ENCODE data around the gene NOTCH2. TPM values are rescaled to one million over a fixed set of nuclear protein-coding genes. Genes with fewer than 3 reads are reported as not detected.

Gene NOTCH2
- total and polyA plus RNA-seq, 2 donors (not counting 1 experiment from before 2014, with no cell fraction given): 32.1 to 184 TPM

DNA sequence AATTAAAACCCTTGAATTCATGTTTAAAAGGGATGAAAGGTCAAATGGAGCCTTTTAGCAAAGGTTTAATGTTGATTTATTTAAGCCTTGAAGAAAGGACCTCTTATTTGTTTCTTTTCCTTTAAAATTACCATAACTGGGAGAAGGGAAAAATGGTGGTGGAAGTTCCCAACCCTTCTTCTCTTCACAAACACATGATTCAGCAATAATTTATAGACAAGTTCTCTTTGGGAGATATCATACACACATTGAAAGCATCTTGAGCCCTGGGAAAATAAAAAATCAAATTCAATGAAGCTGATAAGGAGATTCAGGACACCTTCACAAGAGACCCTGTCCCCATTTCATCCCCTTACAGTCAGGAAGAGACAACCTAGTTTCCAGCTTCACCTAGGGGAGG is 182.0 kb downstream of the NOTCH2 start:
- Histone ChIP-seq H3K79me2 (ENCODE audit: control insufficient read depth, insufficient read depth, low read length) (no peaks in the 10 kb centered on the region), H3K4me1 (ENCODE audit: control insufficient read depth in 2 of 2, insufficient read depth in 2 of 2, low read length in 2 of 2) (no peaks in the 10 kb centered on the region), H3K27ac (ENCODE audit: low read length in 2 of 2) (no peak overlapping the region), H2AFZ (ENCODE audit: insufficient read depth, low read depth, low read length, poor library complexity, severe bottlenecking) (no peak overlapping the region), H3K4me3 (ENCODE audit: control extremely low read depth in 1 of 5, extremely low read depth in 1 of 5, insufficient read depth in 1 of 5, low read depth in 2 of 5, low read length in 4 of 5) (no peak overlapping the region), H4K20me1 (ENCODE audit: control insufficient read depth, insufficient read depth, low read length, poor library complexity, severe bottlenecking) (no peaks in the 10 kb centered on the region), H3K36me3 (replicated peaks in 1 of 2; ENCODE audit: control extremely low read depth in 1 of 2, control insufficient read depth in 1 of 2, extremely low read depth in 1 of 2, insufficient read depth in 2 of 2, low read length in 1 of 2) (no peaks in the 10 kb centered on the region), H3K27me3 (replicated peaks in 1 of 4; ENCODE audit: control extremely low read depth in 1 of 4, control insufficient read depth in 3 of 4, insufficient read depth in 4 of 4, low read length in 3 of 4) (peaks cover 0 to 10% (median 7%) of the 10 kb centered on the region in 4 experiments), H3K4me2 (replicated peaks; ENCODE audit: low read depth, low read length, poor library complexity, severe bottlenecking) (no peak overlapping the region), H3K9me3 (ENCODE audit: control extremely low read depth in 1 of 3, control insufficient read depth in 2 of 3, insufficient read depth in 1 of 3, low read length in 2 of 3) (peaks cover 4 to 8% (median 5%) of the 10 kb centered on the region in 3 donors), H3K9ac (ENCODE audit: low read length) (no peak overlapping the region)
- ATAC-seq (ENCODE audit: low read depth) (no peak), DNase-seq (no peak)
- Mint-ChIP-seq H3K4me3 (no peak overlapping the region), H3K9me3 (ENCODE audit: insufficient read depth) (peaks cover 10% of the 10 kb centered on the region), H3K27me3 (peaks cover 35% of the 10 kb centered on the region), H3K4me1 (no peaks in the 10 kb centered on the region), H3K27ac (no peak overlapping the region)
- CTCF ChIA-PET: interaction anchor here (0.7 to 0.8 kb wide), 2 partner anchors 14 to 15 kb away, joined by 3 read pairs; no protein-coding TSS in a partner anchor
- intact Hi-C loops (cut with micrococcal nuclease): no loop called here
- POLR2A ChIA-PET: no interaction called here
- no peak for TF ChIP-seq EZH2 (IDR thresholded peaks at IDR 0.05; ENCODE audit: borderline replicate concordance, insufficient read depth, low read depth, low read length, poor library complexity, severe bottlenecking)

DNA sequence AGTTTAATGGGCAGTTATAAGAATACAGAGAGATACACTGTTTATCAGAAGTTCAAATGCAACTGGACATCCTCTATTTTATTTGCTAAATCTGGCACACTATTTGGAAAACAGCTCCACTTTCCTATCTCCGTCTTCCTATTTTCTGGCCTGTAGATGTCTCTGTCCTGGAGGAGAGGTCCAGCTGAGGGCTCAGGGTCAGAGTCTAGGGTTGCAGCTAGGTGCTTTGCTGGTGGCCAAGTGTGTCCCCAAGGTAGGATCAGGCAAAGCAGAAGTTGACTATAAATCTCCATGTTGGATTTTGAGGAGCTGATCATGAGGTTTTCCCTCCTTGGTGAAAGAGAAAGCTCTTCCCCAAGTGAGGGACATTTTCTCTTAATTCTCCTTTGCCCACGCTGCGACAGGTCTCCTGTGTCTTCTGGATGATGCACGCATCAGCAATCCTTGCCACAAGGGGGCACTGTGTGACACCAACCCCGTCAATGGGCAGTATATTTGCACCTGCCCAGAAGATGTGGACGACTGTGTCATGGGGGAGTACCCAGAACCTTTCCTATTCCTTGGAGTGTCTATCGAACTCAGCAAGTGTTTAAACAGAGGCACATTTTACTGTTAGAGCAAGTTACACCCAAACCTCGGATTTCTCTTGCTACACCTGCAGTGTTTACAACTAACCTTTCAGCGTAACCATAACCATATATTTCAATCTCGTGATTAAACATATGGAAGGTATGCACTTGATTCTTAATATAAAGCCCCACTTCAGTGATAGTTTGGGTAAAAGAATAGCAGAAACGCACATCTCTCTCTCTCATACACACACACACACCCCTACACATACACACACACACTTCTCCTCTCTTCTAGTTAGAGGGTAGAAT is 183.3 kb downstream of the NOTCH2 start:
- Histone ChIP-seq H3K4me1 (ENCODE audit: control insufficient read depth in 2 of 2, insufficient read depth in 2 of 2, low read length in 2 of 2) (no peaks in the 10 kb centered on the region), H3K79me2 (ENCODE audit: control insufficient read depth, insufficient read depth, low read length) (no peaks in the 10 kb centered on the region), H2AFZ (ENCODE audit: insufficient read depth, low read depth, low read length, poor library complexity, severe bottlenecking) (no peak overlapping the region), H3K4me3 (ENCODE audit: control extremely low read depth in 1 of 5, extremely low read depth in 1 of 5, insufficient read depth in 1 of 5, low read depth in 2 of 5, low read length in 4 of 5) (no peak overlapping the region), H3K9me3 (ENCODE audit: control extremely low read depth in 1 of 3, control insufficient read depth in 2 of 3, insufficient read depth in 1 of 3, low read length in 2 of 3) (peaks cover 4 to 8% (median 5%) of the 10 kb centered on the region in 3 donors), H3K36me3 (replicated peaks in 1 of 2; ENCODE audit: control extremely low read depth in 1 of 2, control insufficient read depth in 1 of 2, extremely low read depth in 1 of 2, insufficient read depth in 2 of 2, low read length in 1 of 2) (no peaks in the 10 kb centered on the region), H3K27ac (ENCODE audit: low read length in 2 of 2) (no peak overlapping the region), H3K4me2 (replicated peaks; ENCODE audit: low read depth, low read length, poor library complexity, severe bottlenecking) (no peak overlapping the region), H3K27me3 (replicated peaks in 1 of 4; ENCODE audit: control extremely low read depth in 1 of 4, control insufficient read depth in 3 of 4, insufficient read depth in 4 of 4, low read length in 3 of 4) (peaks cover 0 to 10% (median 7%) of the 10 kb centered on the region in 4 experiments), H3K9ac (ENCODE audit: low read length) (no peak overlapping the region), H4K20me1 (ENCODE audit: control insufficient read depth, insufficient read depth, low read length, poor library complexity, severe bottlenecking) (no peaks in the 10 kb centered on the region)
- peaks cover 10% of the 10 kb centered on the region for H3K9me3 Mint-ChIP-seq (ENCODE audit: insufficient read depth)
- DNase-seq: peak; percentile 53
- CTCF ChIA-PET: interaction anchor here (0.7 to 1.1 kb wide), 2 partner anchors 8 to 14 kb away, joined by 3 read pairs; no protein-coding TSS in a partner anchor
- no peak overlapping the region for H3K4me3 Mint-ChIP-seq
- POLR2A ChIA-PET: no interaction called here
- H3K27ac Mint-ChIP-seq: no peak overlapping the region
- 62% methylated on average over 5 of the region's 11 CpGs for WGBS (ENCODE audit: insufficient coverage)
- no peak for TF ChIP-seq EZH2 (IDR thresholded peaks at IDR 0.05; ENCODE audit: borderline replicate concordance, insufficient read depth, low read depth, low read length, poor library complexity, severe bottlenecking)
- TF ChIP-seq, protein P1, sequence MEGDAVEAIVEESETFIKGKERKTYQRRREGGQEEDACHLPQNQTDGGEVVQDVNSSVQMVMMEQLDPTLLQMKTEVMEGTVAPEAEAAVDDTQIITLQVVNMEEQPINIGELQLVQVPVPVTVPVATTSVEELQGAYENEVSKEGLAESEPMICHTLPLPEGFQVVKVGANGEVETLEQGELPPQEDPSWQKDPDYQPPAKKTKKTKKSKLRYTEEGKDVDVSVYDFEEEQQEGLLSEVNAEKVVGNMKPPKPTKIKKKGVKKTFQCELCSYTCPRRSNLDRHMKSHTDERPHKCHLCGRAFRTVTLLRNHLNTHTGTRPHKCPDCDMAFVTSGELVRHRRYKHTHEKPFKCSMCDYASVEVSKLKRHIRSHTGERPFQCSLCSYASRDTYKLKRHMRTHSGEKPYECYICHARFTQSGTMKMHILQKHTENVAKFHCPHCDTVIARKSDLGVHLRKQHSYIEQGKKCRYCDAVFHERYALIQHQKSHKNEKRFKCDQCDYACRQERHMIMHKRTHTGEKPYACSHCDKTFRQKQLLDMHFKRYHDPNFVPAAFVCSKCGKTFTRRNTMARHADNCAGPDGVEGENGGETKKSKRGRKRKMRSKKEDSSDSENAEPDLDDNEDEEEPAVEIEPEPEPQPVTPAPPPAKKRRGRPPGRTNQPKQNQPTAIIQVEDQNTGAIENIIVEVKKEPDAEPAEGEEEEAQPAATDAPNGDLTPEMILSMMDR (IDR thresholded peaks at IDR 0.05): peak; percentile 73
- H3K27me3 Mint-ChIP-seq: peaks cover 31% of the 10 kb centered on the region
- no peak for ATAC-seq (ENCODE audit: low read depth)
- intact Hi-C loops (cut with micrococcal nuclease): no loop called here
- no peaks in the 10 kb centered on the region for H3K4me1 Mint-ChIP-seq
